Activated CD8-positive, alpha-beta memory T cell treated with anti-CD3 and anti-CD28 coated beads, Interleukin-2, amount 50 U/mL, for 1 hour (primary cell): ENCODE measurements around the gene CCDC183.
A peak's percentile ranks its signal among the peaks of the same experiment; 100 is the strongest.
"Not testable (repeated sequence)": the region's sequence is repeated elsewhere in the genome, so short reads cannot be mapped to it uniquely, and the experiment has no call there.

Source experiments
- DNase-seq: peaks from one replicate; pipeline ENCODE4 v3.0.0-alpha.2; 2020; ENCODE audit errors: extremely low read depth

Gene CCDC183

DNA sequence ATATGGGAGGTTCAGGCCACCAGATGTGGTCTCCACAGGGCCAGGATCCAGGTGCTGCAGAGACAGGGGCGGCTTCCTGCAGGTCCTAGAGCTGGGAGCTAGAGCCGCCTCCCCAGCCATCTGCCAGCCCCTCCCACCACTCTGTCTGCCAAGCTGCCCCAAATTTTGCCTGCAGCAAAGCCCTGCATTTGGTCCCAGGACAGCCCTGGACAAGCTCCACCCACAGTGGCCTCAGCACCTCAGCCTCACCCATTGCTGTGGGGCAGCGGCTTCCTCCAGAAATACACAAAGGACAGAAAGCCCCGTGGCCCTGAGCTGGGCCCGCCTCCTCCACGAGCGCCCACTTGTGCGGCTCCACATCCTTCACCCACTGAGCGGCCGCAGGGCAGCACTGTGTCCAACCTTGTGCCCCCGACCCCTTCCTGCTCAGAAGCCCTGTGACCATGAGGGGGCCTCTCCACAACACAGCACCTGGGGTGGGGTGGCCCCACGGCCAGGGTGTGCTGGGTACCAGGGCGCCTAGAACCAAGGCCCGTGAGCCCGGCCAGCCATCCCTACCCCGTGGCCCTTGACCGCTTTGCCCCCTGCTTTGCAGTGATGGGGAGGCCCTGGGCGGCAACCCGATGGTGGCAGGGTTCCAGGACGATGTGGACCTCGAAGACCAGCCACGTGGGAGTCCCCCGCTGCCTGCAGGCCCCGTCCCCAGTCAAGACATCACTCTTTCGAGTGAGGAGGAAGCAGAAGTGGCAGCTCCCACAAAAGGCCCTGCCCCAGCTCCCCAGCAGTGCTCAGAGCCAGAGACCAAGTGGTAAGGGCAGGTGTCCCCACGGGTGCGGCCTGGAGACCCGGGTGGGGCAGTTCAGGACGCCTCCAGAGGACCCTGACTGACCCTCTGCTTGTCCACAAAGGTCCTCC lies 42.4 kb downstream of the CCDC183 start:
- DNase-seq: no peak

GRCh38 chr9:136839229-136840139 lies 43.3 kb downstream of the CCDC183 start:
- DNase-seq: no peak

GRCh38 chr9:136840140-136840876 lies 44.2 kb downstream of the CCDC183 start:
- no peak for DNase-seq

- no peak for DNase-seq
Measured at GRCh38 chr9:136840877-136841645, 44.9 kb downstream of the CCDC183 start.

DNA sequence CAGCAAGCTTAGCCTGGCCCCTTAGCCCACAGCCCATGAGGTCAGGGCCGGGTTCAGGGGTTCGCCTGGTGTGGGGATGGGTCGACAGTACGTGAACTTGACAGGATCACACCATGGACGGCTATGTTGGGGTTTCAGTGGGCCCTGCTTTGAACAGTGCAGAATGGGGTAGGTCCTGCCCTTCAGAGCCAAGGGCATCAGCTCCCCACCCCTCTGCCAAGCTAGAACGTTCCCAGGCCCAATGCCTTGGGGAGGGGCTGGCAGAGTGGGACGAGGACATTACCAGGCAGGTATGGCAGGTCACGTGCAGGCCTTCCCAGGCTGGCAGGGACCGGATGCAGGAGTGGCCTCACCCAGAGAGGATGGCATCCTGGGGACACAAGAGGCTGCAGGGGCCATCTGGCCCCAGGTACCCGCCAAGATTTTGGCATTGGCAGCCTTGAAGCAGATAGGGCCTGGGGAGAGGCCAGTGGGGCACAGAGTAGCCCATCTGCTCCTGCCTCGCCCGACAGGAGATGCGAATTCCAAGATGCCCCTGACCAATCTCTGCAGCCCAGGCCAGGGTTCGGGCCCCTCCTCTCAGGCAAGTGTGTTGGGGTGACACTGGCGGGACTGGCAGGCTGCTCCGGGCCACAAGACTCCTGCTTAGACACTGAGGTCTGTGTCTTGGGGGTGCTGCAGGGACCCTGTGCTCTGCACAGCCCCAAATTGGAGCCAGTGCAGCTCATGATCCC lies 45.7 kb downstream of the CCDC183 start:
- DNase-seq: not testable (repeated sequence)

- peak; percentile 40 for DNase-seq
Measured at GRCh38 chr9:136842380-136842948, 46.3 kb downstream of the CCDC183 start, which contains the start of gene AJM1. Gene AJM1, plus strand, starts transcription at chr9:136842478. Its CDS starts 1,937 bp downstream, at chr9:136844415.

DNA sequence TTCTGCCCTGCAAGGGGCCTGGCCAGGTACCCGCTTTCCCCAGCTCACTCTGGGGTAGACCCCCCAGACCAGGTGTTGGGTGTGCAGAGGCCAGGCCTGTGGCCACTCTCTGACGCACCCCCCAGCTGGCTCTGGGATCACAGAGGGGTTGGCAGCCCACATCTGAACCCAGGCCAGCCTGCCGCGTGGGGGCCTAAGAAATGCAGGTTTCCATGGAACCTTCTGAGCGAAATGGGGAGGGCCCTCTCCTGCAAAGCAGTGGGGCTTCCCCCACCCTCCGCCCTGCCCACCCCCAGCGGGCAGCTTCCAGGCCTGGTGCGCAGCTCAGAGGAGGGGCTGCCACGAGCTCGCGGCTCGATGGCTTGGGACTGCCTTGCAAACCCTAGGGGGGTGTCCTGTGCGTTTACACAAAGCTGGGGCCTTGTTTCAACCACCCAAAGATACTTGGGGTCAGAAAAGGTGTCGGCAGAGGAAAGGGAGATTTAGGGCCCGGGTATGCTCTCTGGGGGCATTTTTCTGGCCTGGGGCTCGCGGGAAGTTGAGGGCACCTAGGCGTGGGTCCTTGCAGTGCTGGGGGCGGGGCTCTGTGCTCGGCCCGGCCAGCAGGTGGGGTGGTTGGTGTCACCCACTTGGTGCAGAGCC lies 47.1 kb downstream of the CCDC183 start:
- not testable (repeated sequence) for DNase-seq

- DNase-seq: not testable (repeated sequence)
Measured at GRCh38 chr9:136843801-136844740, 47.9 kb downstream of the CCDC183 start.

- DNase-seq: no peak
Measured at GRCh38 chr9:136844761-136845464, 48.8 kb downstream of the CCDC183 start.

- no peak for DNase-seq
Measured at GRCh38 chr9:136845465-136846260, 49.5 kb downstream of the CCDC183 start.

- DNase-seq: no peak
Measured at GRCh38 chr9:136846376-136847087, 50.4 kb downstream of the CCDC183 start.

GRCh38 chr9:136847088-136847825 lies 51.1 kb downstream of the CCDC183 start:
- no peak for DNase-seq

DNA sequence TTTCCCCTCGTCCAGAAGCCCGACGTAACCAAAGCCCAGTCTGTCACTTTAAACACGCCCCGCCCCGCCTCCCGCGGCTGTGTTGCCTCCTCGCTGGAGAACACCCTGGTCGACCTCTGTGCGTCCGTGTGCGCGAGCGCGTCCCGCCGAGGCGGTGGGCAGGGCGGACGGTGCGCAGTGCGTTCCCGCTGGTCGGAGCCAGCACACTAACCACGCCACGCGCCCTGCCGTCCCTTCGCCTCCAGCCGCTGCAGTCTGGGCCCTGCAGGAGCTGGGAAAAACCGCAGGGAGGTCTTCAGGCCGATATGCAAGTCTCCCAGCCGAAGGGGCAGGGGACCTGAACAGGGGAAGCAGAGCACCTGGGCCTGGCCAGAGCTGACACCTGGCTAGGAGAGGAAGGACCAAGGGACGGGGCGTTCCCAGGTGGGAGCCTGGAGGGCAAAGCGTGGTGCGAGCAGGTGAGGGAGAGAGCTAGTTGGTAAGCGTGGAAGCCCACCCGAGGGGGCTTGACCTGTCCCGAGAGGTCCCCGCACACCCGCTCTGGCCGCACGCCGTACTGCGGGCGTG lies 51.8 kb downstream of the CCDC183 start:
- DNase-seq: no peak

- no peak for DNase-seq
Measured at GRCh38 chr9:136848393-136849037, 52.4 kb downstream of the CCDC183 start.
